ENCODE results near the gene KLHL7.
"Not testable (repeated sequence)": the region's sequence is repeated elsewhere in the genome, so short reads cannot be mapped to it uniquely, and the experiment has no call there.

KLHL7 gene

GRCh38 chr7:23183279-23184012 is 77.9 kb downstream of the KLHL7 start:
- no peak for DNase-seq (ENCODE audit: low spot score)

DNA sequence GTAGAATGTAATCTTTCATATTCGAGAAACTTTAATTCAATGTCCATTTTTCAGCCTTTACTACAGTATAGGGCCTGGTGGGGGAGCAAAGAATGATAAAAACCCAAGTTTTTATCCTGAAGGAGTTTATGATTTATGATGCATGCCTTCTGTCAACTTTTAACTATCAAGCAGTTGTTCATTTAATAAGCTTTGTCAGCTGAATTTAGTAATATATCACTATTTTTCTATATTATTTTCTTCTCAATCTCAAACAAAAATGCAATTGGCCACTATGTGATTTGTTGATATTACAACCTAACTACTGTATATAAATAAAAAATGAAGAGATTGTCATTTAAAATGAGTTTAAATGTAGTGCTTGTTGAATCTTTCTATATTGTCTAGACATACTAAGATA is 78.7 kb downstream of the KLHL7 start:
- DNase-seq (ENCODE audit: low spot score) = no peak

DNA sequence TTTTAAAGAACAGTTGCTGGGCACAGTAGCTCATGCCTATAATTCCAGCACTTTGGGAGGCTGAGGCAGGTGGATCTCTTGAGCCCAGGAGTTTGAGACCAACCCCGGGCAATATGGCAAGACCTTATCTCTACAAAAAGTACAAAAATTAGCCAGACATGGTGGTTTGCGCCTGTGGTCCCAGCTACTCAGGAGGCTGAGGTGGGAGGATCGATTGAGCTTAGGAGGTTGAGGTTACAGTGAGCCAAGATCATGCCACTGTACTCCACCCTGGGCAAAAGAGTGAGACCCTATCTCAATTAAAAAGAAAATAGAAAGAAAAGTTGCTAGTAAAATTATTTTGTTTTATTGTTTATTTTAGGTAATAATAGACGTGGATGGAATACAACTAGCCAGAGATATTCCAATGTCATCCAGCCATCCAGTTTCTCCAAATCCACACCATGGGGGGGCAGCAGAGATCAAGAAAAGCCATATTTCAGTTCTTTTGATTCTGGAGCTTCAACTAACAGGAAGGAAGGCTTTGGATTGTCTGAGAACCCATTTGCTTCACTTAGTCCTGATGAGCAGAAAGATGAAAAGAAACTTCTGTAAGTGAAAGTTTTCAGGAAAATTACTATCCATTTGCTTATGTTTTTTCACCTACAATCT is 79.2 kb downstream of the KLHL7 start:
- no peak for DNase-seq (ENCODE audit: low spot score)

GRCh38 chr7:23185980-23186379 is 80.4 kb downstream of the KLHL7 start:
- DNase-seq (ENCODE audit: low spot score) = no peak

DNA sequence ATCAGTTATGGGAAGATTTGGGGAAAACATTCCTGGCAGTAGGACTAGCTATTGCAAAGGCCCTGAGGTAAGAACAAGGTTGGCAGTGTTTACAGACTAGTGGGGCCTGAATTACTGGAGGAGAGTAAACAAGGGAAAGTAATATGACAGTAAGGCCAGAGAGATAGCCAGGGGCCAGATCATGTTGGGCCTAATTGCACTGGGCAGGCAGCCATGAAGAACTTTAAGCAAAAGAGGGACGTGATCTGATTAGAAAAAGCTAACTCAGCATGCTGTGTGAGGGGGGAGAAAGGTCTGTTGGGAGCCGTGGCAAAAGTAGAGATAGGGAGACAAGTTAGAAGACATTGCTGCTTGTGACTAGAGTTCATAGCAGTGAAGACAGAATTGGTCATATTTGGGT is 85.4 kb downstream of the KLHL7 start:
- no peak for DNase-seq (ENCODE audit: low spot score)

DNA sequence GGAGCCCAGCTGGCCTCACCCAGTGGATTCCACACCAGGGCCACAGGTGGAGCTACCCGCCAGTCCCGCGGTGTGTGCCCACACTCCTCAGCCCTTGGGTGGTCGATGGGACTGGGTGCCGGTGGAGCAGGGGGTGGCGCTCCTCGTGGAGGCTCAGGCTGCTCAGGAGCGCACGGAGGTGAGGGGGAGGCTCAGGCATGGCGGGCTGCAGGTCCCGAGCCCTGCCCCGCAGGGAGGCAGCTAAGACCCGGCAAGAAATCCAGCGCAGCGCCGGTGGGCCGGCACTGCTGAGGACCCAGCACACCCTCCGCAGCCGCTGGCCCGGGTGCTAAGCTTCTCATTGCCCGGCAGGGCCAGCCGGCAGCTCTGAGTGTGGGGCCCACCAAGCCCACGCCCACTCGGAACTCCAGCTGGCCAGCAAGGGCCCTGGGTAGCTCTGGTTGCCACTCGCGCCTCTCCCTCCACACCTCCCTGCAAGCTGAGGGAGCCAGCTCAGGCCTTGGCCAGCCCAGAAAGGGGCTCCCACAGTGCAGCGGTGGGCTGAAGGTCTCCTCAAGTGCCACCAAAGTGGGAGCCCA is 88.2 kb downstream of the KLHL7 start:
- DNase-seq (ENCODE audit: low spot score) = not testable (repeated sequence)

DNA sequence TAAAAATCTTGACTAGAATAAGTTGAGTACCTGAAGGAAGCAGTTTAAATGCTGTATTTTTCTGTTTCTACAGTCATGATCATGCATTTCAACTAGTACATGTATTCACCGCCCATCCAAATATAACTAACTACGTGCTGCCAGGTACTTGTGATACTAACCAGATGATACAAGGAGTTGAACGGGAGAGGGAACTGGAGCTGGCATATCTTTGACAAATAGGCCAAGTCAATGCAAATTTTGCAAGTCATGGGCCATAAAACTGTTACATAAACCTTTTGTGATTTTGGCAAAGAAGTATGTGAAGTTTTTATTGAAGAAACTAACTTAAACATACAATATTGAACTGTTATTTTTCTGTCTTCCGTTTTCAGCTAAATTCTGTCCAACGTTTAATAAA is 90.7 kb downstream of the KLHL7 start:
- no peak for DNase-seq (ENCODE audit: low spot score)

DNA sequence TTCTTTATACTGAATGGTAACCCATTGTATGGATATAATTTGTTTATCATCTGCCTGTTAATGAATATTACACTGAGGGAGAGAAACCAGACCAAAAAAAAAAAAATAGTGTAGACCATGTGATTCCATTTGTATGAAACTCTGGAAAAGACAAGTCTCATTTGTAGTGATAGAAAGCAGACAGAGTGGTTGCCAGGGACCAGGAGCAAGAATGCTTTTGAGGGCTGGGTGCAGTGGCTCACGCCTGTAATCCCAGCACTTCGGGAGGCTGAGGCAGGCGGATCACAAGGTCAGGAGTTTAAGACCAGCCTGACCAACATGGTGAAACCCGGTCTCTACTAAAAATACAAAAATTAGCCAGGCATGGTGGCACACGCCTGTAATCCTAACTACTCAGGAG is 92.2 kb downstream of the KLHL7 start:
- DNase-seq (ENCODE audit: low spot score) = not testable (repeated sequence)

DNA sequence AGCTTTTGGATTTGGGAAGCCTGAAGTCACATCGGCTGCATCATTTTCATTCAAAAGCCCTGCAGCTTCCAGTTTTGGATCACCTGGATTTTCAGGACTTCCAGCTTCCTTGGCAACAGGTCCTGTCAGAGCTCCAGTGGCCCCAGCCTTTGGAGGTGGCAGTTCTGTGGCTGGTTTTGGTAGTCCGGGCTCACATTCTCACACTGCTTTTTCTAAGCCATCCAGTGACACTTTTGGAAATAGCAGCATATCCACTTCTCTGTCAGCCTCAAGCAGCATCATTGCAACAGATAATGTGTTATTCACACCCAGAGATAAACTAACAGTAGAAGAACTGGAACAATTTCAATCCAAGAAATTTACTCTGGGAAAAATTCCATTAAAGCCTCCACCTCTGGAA is 94.7 kb downstream of the KLHL7 start:
- no peak for DNase-seq (ENCODE audit: low spot score)

DNA sequence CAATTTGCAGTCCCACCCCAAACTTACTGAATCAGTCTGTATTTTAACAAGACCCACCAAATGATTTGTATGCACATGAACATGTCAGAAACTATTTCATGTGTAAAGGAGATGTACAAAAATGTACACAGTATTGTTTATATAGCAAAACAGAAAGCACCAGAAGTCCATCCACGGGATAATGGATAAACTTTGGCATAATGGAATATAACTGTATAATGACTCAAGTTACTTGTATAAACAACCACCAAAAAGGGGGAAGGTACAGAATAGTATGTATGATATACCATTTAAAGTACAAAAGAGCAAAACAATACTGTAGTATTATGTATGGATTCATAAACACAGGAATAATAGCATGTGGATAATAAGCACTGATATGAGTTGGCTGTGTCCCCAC is 98.7 kb downstream of the KLHL7 start:
- no peak for DNase-seq (ENCODE audit: low spot score)

DNA sequence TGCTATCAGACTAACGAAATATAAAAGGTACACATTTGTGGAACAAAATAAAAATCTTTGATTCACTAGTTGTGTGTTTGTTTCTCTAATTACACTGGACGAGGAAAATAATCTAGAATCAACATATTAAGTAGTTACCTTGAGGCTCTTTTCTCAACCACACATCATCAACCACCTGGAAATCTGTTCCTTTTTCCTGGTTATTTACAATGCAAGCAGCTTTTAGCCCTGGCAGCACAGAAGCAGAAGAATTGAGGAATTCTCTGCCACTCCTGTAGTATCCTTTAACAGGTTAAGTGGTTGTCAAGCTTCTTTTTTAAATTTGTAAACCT is 100.0 kb downstream of the KLHL7 start:
- DNase-seq (ENCODE audit: low spot score) = no peak

DNA sequence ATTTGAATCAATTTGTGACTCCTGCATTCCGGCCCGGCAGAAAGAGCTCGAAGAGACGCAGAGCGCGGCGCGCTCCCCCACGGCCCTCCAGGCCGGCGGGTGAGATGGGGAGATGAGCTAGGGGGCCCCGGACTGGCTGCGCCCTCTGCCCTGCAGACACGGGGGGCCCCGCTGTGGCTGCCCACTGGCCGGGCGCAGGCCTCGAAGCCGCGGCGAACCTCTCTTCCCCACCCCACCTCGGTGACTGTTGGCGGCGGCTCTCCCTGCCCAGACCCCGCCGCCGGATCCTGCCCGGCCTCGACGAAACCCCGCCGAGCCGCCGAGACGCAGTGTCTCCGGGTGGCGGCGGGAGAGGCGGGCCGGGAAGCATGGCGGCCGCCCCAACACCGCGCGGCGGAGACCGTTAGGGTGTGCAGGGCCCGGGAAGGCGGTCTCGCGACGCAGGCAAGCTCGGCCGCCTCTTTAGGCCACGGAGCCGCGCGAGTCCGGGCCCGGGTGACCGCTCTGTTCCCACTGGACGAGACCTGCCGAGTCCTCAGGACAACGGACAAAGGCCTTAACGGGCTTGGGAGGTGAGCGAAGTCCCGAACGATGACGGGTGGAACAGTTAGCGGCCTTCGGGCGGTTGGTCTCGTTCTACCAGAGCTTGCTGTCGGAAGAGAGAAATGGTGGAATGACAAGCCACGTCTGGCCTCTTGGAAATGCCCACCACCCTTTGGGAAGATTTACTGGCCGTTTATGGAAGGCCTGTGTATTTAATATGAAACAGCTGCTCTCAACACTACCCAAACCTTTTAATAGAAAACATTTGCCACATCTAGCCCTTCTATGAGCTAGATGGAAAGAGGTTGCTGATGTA is 100.6 kb downstream of the KLHL7 start:
- DNase-seq (ENCODE audit: low spot score) = peak; percentile 39

GRCh38 chr7:23207021-23207420 is 101.4 kb downstream of the KLHL7 start:
- DNase-seq (ENCODE audit: low spot score) = no peak

DNA sequence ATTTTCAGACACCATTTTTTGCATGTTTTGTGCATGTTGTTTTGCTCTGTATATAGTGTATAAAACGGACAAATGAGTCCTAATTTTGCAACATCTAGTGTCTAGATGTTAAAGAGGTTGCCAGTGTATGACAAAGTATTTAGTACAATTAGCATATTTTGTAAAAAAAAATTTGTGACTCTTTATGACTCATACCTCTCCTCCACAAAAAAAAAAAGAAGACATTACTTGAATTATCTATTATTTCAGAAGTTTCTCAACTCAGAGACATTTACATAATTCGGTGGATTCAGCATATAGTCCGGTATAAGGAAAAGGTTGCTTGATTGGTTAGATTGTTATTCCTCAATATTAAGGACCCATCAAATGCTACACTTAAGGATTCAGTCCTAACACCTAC is 102.3 kb downstream of the KLHL7 start:
- DNase-seq (ENCODE audit: low spot score) = no peak

- no peak for DNase-seq (ENCODE audit: low spot score)
Measured at GRCh38 chr7:23208316-23208715, 102.7 kb downstream of the KLHL7 start.

- DNase-seq (ENCODE audit: low spot score) = no peak
Measured at GRCh38 chr7:23210506-23210905, 104.9 kb downstream of the KLHL7 start.

- no peak for DNase-seq (ENCODE audit: low spot score)
Measured at GRCh38 chr7:23211589-23211988, 106.0 kb downstream of the KLHL7 start.

- DNase-seq (ENCODE audit: low spot score) = no peak
Measured at GRCh38 chr7:23212395-23212794, 106.8 kb downstream of the KLHL7 start.

GRCh38 chr7:23212841-23213240 is 107.3 kb downstream of the KLHL7 start:
- DNase-seq (ENCODE audit: low spot score) = no peak

DNA sequence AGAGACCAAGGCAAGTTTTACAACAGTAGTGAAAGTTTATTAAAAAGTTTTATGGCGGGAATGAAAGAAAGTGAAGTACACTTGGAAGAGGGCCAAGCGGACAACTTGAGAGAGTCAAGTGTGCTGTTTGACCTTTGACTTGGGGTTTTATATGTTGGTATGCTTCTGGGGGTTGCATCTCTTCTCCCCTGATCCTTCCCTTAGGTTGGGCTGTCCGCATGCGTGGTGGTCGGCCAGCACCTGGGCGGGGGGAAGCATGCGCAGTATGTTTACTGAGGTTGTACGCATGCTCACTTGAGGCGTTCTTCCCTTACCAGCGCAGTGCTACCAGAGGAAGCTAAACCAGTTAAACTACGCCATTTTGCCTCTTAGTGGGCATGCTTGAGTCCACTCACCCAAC is 108.2 kb downstream of the KLHL7 start:
- DNase-seq (ENCODE audit: low spot score) = no peak

DNA sequence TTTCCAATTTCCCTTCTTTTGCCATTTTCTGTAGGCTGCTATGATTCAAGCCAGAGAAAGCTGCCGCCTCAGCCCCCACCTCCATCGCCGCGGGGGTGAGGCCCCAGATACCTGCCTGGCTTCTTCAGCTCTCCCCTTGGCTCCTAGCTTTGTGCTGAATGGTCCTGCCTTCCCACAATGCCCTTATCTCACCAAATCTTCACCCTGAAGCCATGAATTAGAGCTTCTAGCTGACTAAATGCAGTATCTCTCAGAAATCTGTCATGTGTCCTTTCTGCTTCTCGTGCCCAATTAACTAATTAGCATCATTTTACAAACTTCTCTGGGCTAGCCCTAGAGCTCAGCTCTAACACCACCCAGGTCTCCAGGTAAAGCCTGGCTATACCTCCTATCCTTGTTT is 108.8 kb downstream of the KLHL7 start:
- DNase-seq (ENCODE audit: low spot score) = no peak

DNA sequence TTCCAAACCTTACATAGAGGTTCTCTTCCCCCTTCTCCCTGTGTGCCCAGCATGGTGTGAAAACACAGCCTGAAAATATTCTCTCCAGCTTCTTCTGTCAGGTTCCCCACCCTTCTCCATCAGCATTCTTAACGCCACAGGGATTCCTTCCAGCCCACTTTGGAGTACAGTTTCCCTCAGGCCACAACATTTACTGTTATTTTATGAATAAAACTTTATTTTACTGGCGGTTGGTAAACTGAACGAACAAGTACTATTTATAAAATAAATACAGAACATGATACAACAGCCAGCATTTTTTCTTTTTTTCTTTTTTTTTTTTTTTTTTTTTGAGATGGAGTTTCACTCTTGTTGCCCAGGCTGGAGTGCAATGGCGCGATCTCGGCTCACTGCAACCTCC is 109.4 kb downstream of the KLHL7 start:
- no peak for DNase-seq (ENCODE audit: low spot score)

DNA sequence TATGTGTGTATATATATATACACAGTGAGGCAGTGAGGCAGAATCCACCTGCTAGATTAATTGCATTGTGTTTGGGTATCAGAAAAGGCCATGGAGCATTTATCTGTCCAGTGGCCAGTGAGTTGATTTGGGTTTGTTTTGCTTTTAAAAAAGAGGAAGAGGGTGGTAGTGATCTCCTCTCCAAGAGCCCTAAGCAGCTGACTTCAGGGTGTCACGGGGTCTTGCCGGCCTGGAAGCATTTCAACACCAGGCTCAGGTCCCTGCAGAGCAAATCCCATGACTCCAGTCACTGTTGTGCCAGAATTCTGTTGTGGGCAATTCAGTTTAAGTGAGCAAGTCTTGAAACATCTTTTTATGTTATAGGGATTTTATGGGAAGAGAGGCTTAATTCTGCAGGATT is 110.4 kb downstream of the KLHL7 start:
- DNase-seq (ENCODE audit: low spot score) = no peak

Data from germinal center (tissue), 1 donor.